Measurements from ENCODE around the gene CPNE5.

The CPNE5 gene

GRCh38 chr6:36858407-36858981, 19.2 kb upstream of the CPNE5 start:
- FAIRE-seq (no peak), DNase-seq (ENCODE audit: low spot score) (no peak)

- no peak for DNase-seq (ENCODE audit: low spot score)
- no peak for FAIRE-seq
Observed at GRCh38 chr6:36857325-36857724, 18.1 kb upstream of the CPNE5 start.

GRCh38 chr6:36856277-36856676, 17.0 kb upstream of the CPNE5 start:
- FAIRE-seq (no peak), DNase-seq (ENCODE audit: low spot score) (no peak)

- FAIRE-seq = no peak
- DNase-seq (ENCODE audit: low spot score) = no peak
Observed at GRCh38 chr6:36855750-36856149, 16.5 kb upstream of the CPNE5 start.

- FAIRE-seq (no peak), DNase-seq (ENCODE audit: low spot score) (no peak)
Observed at GRCh38 chr6:36853325-36853724, 14.1 kb upstream of the CPNE5 start.

- DNase-seq (ENCODE audit: low spot score) (no peak), FAIRE-seq (no peak)
Observed at GRCh38 chr6:36852481-36853147, 13.4 kb upstream of the CPNE5 start.

- FAIRE-seq = no peak
- DNase-seq (ENCODE audit: low spot score) = no peak
Observed at GRCh38 chr6:36851626-36852025, 12.4 kb upstream of the CPNE5 start.

DNA sequence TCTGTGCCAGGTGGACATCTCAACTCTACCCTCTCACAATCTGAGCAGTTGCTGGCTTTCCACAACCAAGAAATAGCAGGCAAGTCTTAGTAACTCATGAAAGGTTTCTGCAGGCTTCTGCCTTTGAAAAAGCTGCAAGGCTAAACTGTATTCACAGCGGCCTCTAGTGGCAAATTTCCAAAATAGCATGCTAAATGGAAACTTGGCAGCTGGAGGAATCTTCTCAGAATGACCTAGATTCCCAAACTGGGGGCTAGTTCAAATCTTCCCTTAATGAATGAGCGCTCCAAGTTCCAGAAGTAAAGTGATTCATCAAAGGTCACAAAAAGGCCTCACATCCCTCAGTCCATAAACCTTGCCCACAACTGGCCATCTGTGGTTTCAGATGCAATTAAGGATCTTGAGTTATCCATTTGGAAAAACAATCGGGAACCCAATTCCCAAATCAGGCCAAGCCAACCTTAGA, 11.9 kb upstream of the CPNE5 start:
- DNase-seq (ENCODE audit: low spot score) (peak; percentile 62), FAIRE-seq (no peak)

DNA sequence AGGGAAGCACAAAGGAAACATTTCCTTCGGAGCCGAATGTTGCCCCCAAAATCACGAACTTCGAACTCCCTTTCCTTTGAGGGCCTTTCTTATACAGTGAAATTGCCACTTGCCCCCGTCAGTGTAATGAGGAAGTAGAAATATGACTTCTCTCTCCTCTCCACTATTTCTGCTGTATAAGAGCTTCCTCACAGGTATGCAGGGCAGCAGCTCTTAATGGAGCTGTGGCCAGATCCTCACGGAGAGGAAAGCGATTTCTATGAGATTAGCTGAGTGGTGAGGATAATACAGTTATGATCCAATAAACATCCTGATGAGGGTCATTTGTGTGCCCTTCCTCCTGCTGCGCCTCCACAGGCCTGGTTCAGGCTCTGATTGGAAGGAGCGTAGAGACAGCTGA, 10.8 kb upstream of the CPNE5 start:
- FAIRE-seq (no peak), DNase-seq (ENCODE audit: low spot score) (no peak)

DNA sequence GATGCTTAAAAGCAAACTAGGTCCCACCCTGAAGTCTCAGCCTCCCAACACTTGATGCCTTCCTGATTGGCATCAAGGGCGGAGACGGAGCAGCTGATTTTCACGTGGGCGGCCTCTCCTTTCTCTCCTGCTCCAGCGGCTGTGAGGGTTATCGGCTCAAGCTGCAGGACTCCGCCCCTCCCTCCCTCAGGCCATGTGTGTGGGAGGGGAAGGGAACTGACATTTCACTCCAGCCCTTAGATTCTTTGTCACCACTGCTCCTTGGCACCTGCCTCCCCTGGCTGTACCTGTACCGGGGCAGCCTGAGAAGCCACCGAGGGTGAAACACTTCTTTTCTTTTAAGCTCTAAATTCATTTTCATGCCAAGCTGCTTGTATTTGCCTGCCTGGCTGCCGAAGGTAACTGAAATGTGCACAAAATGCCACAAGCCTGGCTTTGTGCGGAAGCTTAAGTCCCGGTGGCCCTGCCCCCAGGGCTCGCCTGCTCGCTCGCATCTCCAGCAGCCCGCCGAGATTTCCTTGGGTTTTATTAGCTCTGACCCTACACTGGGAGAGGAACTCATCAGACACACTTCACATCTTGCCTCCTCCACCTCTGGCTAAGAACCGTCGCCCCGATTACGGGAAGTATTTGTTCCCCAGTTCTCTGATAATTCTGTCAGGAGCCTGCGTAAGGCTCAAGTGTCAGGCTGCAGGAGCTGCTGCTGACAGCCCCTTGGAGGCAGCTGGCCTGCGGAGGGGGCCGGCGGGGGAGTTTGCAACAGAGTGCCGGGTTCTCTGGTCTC, 9.6 kb upstream of the CPNE5 start:
- DNase-seq (ENCODE audit: low spot score) (no peak), FAIRE-seq (no peak)

GRCh38 chr6:36847991-36848390, 8.7 kb upstream of the CPNE5 start:
- FAIRE-seq = no peak
- DNase-seq (ENCODE audit: low spot score) = no peak

- FAIRE-seq (no peak), DNase-seq (ENCODE audit: low spot score) (no peak)
Observed at GRCh38 chr6:36847152-36847551, 7.9 kb upstream of the CPNE5 start.

GRCh38 chr6:36845233-36845632, 6.0 kb upstream of the CPNE5 start:
- DNase-seq (ENCODE audit: low spot score) (no peak), FAIRE-seq (no peak)

GRCh38 chr6:36844232-36845170, 5.3 kb upstream of the CPNE5 start:
- DNase-seq (ENCODE audit: low spot score) = no peak

DNA sequence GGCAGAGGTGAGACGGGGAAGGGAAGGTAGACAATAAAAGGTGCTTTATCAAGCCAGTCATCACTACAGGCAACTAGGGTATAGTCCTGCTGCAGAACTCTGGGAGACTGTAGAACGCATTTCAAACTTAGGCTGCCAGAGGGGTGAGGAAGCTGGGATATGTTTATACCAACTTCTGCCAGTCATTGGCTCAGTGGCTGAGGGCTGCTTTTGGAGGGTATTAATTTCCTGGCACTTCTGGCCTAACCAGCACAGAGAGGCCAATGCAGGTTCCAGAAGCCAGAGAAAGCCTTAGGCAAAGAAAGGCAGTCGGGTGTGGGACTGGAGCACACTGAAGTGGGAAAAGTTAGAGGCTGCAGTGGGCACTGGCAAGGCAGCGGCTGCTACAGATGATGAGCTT, 3.9 kb upstream of the CPNE5 start:
- DNase-seq (ENCODE audit: low spot score) (no peak), FAIRE-seq (no peak)

More at GRCh38 chr6:36844232-36845170, 5.3 kb upstream of the CPNE5 start:
- no peak for FAIRE-seq

- no peak for FAIRE-seq
- DNase-seq (ENCODE audit: low spot score) = no peak
Observed at GRCh38 chr6:36841756-36842155, 2.5 kb upstream of the CPNE5 start.

GRCh38 chr6:36840432-36841403, 1.5 kb upstream of the CPNE5 start:
- DNase-seq (ENCODE audit: low spot score) (no peak), FAIRE-seq (no peak)

DNA sequence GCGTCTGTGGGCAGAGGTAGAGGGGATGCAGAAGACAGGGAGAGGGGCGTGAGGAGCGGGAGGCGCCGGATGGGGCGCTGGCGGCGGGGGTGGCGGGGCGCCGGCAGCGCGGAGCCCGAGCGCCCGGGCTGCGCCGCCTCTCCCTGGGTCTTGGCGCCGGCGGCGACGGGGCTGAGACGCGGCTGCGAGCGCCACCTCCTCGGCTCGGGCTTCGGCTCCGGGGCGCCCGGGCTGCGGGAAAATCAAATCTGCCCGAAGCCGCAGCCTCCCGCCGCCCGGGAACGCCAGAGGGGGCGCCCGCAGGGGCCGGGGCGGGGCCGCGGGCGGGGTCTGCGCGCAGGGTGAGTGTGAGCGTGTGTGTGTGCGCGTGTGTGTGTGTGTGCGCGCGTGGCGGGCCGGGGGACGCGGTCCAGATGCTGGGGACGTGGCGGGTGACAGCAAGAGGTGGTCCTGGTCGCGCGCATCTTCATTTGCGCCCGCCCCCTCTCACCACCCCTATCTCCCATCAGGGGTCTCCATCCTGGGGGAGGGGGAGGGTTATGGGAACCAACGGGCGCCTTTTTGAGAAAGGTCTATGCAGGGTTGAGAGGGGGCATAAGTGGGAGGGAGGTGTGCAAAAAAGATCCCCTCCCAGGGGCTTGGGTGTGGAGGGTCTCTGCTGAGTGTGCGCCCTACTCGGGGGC, 646 bp upstream of the CPNE5 start:
- peak; percentile 5 for FAIRE-seq
- peak; percentile 81 for DNase-seq (ENCODE audit: low spot score)

- no peak for FAIRE-seq
- no peak for DNase-seq (ENCODE audit: low spot score)
Observed at GRCh38 chr6:36837686-36838085, 1.6 kb downstream of the CPNE5 start.

- DNase-seq (ENCODE audit: low spot score) (no peak), FAIRE-seq (no peak)
Observed at GRCh38 chr6:36837022-36837339, 2.3 kb downstream of the CPNE5 start.
